GM18519 (cell line): ENCODE data around the gene MARCHF10.

ENCODE experiments used
- ATAC-seq: cut with Tn5 transposase; IDR thresholded peaks from one replicate; pipeline ENCODE4 v1.9.1; 2021; ENCODE audit warnings: mild to moderate bottlenecking, moderate library complexity; ENCODE audit not compliant: unreplicated experiment, low FRiP score

Gene MARCHF10

DNA sequence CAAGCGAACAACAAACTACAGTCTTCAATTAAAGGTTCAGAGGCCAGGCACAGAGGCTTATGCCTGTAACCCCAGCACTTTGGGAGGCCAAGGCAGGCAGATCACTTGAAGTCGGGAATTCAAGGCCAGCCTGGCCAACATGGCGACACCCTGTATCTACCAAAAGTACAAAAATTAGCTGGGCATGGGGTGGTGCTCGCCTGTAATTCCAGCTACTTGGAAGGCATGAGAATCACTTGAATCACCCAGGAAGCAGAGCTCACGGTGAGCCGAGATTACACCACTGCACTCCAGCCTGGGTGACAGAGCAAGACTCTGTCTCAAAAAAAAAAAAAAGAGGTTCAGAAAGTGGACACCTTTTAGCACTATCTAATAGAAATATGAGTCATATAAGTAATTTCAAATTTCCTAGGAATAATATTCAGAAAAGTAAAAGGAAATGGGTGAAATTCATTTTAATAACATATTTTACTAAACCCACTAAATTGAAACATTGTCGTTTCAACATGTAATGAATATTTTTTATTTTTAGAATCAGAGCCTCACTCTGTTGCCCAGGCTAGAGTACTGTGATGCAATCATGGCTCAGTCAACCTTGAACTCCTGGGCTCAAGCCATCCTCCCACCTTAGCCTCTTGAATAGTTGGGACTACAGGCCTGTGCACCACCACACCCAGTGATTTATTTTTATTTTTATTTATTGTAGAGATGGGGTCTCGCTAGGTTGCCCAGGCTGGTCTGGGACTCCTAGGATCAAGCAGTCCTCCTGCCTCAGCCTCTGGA lies 15.2 kb upstream of the MARCHF10 start:
- ATAC-seq, result no peak

DNA sequence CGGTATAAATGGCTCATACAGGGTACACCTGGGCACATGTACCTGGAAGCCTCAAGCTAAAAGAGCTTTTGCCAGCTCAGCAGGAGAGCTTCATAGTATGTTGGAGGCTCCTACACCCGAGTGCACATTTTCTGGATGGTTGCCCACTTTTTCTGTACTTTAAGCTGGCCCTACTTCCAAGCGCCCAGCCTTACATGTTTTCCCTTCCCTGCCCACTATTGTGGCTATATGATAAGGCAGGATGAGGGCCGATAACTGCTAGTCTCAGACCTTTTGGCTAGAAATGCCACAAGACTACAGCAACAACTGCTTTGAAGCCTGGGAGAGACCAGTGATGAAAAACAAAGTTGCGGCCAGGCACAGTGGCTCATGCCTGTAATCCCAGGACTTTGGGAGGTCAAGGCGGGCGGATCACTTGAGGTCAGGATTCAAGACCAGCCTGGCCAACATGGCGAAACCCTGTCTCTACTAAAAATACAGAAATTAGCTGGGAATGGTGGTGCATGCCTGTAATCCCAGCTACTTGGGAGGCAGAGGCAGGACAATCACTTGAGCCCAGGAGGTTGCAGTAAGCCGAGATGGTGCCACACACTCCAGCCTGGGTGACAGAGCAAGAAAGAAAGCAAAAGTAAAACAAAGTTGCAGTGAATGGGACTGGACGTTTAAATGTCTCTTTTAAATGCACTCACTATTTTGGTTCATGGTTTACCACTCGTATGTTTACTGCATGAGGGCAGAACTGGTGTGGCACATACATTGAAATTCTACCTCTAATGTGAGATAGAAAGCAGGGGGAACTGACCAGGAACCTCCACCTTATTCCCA lies 14.2 kb upstream of the MARCHF10 start:
- no peak for ATAC-seq

DNA sequence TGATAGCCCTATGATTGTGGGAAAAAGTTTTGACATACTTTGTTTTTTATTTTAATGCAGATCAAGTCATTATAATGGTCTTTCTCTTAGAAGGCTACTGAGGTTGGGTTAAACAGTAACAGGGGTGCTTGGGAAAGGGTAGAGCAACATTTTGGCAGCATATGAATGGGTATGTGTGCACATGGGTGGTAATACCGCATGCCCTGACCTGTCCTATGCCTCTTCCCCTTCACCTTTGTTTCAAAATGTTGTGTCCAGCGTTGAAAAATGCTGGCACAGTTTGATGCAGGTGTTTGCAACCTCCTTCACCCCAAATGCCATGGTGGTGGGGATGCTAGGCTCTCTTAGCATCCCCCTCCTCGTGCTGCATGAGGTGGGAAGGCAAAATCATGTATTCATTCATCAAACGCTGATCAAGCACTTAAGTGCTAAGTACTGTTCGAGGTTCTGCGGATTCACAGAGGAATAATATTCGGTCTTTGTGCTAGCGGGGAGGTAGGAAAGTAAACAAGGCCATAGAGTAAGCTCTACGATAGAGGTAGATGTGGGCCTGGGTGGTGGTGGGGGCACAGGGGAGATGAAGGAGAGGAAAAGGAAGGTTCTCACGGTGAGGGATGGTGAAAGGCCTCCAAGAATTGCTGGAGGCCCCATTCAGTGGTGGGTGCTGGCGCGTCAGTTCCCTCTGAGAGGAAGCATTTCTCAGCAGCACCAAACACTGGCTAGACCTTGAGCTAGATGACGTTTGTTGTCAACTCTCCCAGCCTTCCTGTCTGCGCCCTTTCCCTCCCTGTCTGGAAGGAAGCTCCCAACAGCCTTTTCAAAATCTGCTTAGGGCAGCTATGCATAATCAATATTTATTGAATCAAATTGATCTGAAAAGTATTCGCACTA lies 13.3 kb upstream of the MARCHF10 start:
- ATAC-seq, result no peak

DNA sequence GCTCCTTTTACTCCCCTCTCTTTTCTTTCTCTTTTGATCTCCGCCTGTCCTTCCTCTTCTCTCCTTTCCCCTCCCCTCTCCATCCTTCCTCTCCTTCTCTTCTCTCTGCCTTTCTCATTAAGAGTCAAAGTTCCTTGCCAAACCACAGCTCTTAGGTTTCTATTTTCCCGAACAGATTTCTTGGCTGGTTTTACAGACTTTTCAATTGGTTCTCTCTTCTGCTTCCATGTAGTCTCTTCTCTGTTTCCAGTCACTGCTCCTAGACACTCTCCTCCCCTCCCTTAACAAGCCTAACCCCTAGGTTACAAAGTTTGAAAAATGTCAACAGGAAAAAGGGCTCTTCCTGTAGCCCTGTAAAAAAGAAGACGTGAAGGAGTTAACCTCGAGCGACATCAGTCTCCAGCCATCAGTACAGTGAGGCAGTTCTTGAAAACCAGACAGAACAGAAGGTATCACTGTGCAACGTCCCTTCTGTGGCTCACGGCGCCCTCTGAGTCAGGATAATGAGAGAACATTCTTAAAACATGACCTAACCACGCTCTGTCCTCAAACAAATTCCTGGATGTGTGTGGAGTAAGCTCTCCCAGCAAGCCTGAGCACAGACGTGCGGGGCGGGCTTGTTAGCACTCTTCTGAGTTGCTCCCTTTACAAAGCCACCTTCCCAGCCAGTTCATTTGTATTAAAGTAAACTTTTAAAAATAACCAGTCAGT lies 11.6 kb upstream of the MARCHF10 start:
- no peak for ATAC-seq

- no peak for ATAC-seq
Observed at GRCh38 chr17:62818526-62818925, 10.4 kb upstream of the MARCHF10 start.

- no peak for ATAC-seq
Observed at GRCh38 chr17:62816282-62816839, 8.2 kb upstream of the MARCHF10 start.

DNA sequence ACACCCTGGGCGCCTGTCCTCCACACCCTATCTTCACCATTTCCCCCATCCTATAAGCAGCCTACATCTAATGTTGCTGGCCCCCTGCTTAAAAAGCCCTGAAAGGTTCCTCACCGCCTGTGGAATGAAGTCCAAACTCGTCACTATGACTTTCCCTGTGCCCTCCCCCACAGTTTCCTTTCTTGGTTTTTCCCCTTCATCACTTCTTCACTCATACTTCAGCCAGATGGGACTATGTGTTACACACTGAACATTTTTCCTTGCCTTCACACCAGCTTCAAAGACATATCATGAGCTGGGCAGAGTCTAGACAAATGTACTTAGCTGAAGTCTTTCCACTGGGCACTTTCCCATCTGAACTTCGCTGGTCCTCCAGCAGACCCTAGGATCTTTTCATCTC lies 1.5 kb upstream of the MARCHF10 start:
- ATAC-seq, result no peak

DNA sequence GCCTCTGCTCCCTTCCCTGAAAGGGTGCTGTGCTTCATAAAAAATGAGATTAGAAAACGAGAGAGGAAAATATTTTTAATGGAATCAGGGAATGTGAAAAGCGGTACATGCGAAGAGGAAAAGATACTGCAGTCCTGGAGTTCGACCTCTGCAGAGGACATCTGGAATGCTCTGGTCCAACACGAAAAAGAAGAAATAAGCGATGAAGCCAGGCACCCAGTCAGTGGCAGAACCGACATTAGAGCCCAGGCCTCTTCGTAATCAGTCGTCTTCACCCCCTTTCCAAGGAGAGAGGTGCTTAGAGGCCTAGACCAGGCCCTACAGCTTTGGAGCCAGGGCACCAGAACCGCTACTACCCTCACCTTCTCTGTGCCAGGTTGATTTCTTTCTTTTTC lies 459 bp upstream of the MARCHF10 start:
- no peak for ATAC-seq

DNA sequence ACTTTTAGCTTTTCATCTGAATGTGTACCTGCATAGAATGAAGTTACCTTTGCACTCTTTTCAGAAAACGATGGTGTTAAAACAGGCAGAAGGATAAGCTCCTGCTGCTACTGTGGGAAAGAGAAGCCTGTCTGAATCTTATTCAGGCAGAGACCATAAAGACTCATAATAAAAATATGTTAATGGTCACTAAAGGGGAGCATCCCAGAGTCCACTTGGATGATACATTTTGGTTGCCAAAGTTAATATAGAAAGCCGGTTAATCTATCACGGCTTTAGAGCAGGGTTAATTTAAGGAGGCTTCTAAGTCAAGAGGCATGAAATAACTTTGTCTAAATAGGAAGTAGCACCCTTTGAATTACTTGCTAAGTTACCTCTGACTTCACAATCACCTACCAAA lies 2.9 kb downstream of the MARCHF10 start:
- ATAC-seq, result no peak

DNA sequence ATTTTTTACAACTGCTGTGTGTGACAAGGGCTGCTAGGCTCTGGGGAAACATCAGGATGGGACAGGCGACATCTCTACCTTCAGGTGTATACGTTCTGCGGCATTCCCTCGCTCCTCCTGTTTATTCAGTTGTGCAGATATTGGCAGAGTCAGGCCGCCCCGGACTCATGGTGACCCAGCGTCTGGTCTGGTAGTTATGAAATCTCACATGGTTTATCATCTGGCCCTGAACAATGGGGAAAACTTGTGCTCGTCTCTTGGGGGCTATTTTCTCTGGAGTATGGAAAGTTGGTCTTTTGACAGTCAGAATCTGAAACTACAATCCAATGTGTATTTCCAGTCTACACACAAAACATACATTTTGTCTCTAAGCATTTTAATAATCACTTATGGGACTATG lies 3.3 kb downstream of the MARCHF10 start:
- no peak for ATAC-seq

- no peak for ATAC-seq
Observed at GRCh38 chr17:62804025-62804424, 4.1 kb downstream of the MARCHF10 start.

DNA sequence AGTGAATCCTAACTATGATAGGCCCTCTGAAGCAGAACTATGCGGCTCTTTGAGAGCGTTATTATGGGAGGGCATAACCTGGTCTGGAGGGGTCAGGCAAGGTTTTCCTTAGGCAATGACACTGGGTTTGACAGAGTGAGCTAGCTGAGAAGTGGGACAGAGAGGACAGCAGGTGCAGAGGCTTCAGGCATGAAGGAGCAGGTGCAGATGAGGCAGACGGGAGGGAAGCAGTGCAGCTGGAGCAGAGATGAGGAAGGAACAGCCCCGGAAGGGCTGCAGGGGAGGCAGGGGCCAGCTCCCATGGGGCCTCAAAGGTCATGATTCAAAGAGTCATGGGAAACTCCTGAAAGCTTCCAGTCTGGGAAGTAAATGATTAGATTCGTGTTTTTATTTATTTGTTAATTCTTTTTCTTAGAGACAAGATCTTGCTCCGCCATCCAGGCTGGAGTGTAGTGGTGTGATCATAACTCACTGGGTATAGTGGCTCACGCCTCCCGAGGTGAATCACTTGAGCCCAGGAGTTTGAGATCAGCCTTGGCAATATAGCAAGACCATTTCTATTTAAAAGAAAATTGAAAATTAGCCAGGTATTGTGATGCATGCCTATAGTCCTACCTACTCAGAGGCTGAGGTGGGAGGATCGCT lies 5.4 kb downstream of the MARCHF10 start:
- no peak for ATAC-seq

DNA sequence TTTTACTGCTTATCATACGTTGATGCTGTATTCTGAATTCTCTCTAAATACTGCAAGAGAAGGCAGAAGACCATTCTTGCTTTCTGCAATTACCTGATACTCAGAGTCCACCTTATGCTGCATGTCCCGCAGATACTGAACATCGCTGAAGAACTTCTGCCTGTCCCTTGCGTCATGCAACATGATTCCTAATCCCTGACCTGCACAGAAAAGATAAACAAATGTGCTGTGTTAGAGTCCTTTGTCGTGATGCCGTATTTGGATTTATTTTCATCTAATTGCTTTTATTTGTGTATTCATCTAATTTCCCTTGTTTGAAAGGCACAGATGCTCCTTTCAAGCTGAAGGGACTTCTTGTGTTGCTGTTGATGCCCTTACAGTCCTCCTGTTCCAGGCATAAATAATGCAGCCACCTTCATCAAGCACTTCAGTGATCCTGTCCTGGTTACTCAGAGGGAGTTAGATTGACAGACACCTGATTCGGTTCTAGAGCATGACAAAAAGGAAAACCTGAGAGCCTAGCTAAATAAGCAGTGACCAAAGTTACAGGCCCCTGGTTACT lies 6.5 kb downstream of the MARCHF10 start:
- ATAC-seq, result no peak

DNA sequence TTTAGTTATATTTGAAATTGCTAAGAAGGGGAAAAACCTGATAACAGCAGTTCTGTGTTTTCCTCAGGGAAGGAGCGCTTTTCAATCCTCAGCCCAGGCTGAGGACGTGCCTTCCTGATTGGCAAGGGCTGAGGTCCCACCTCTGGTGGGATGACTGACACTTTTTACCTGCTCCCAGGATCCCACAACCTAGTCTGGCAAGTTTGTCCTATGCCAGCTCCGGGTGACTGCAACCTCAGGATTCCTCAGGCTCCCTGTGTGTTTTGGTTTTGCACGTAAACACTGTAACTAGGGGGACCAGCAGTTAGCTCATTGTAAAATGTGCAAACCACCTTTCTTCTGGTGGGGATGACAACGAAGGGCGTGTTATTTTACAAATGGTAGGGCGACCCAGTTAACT lies 7.5 kb downstream of the MARCHF10 start:
- ATAC-seq, result no peak

- ATAC-seq, result no peak
Observed at GRCh38 chr17:62797959-62798358, 10.2 kb downstream of the MARCHF10 start.

DNA sequence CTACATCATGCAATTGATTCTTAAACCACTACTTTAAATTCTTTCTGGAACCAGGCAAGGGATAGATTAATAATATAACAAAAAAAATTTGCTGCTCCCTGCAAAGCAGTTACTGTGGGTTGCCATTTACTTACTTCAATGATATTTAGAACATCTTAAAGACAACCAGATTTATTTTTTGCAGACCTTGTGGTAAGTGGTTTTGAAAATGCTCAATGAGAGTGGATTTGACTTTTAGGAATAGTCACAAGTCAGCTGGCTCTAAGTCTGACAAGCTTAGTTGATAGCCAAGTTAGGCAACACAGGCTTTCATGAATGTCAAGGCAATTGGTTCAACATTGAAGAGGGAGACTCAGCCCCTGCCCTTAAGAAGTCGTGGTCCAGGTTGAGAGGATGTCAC lies 11.8 kb downstream of the MARCHF10 start:
- no peak for ATAC-seq

- no peak for ATAC-seq
Observed at GRCh38 chr17:62794666-62794971, 13.5 kb downstream of the MARCHF10 start.

- no peak for ATAC-seq
Observed at GRCh38 chr17:62793919-62794665, 14.0 kb downstream of the MARCHF10 start.

GRCh38 chr17:62792447-62792800 lies 15.7 kb downstream of the MARCHF10 start:
- no peak for ATAC-seq
